HEK293 (cell line): ENCODE results near the gene HBG2.

Source experiments
- CTCF ChIA-PET: fragments of 350-600 bp; formaldehyde crosslinking; extraction: SDS; loops from one replicate; lab custom pipeline; 2021; ENCODE audit warnings: antibody characterized with exemption; lab: Yijun Ruan, JAX
- POLR2A ChIA-PET: fragments of 300-600 bp; formaldehyde crosslinking; extraction: SDS; loops from one replicate; lab custom pipeline; 2020; ENCODE audit warnings: antibody characterized with exemption, inconsistent platforms; lab: Yijun Ruan, JAX
- H3K27ac ChIP-seq: fragments of 200-500 bp; sonication (Bioruptor generic); 2 replicates; pipeline ENCODE4 v1.5.1; 2014; ENCODE audit warnings: low read depth, low read length, control low read depth, inconsistent platforms; ENCODE audit errors: extremely low read depth
- H3K36me3 ChIP-seq, 2 experiments: fragments of 200-500 bp in 1 of 2; sonication (Bioruptor generic) in 1 of 2; 1 replicate in 1 of 2; 2 replicates in 1 of 2; pipeline ENCODE4 v1.5.1; 2014 to 2017; ENCODE audit warnings: inconsistent platforms in 2 of 2, low read length in 2 of 2; ENCODE audit not compliant: control insufficient read depth in 2 of 2, insufficient read depth in 1 of 2
- H3K4me1 ChIP-seq: fragments of 200-500 bp; sonication (Bioruptor generic); 2 replicates; pipeline ENCODE4 v1.5.1; 2014; ENCODE audit warnings: mild to moderate bottlenecking, low read length, inconsistent platforms; ENCODE audit not compliant: control insufficient read depth, insufficient read depth
- H3K4me3 ChIP-seq: 2 replicates; pipeline ENCODE4 v1.5.1; 2011; ENCODE audit warnings: low read depth, mild to moderate bottlenecking, control low read depth, low read length, moderate library complexity
- H3K9me3 ChIP-seq: fragments of 200-500 bp; sonication (Bioruptor generic); 2 replicates; pipeline ENCODE4 v1.5.1; 2014; ENCODE audit warnings: low read depth, low read length, inconsistent platforms; ENCODE audit not compliant: control insufficient read depth, insufficient read depth
- BCL11B ChIP-seq: fragments of 450-650 bp; formaldehyde crosslinking; IDR thresholded peaks from 2 replicates; pipeline ENCODE4 v1.5.1; 2016; ENCODE audit warnings: low read depth, missing biosample characterization, missing genetic modification characterization
- KLF10 ChIP-seq: fragments of 450-650 bp; IDR thresholded peaks from 2 replicates; pipeline ENCODE4 v1.5.1; 2018; ENCODE audit warnings: missing biosample characterization, mild to moderate bottlenecking, missing genetic modification characterization
- SCRT2 ChIP-seq: fragments of 450-650 bp; formaldehyde crosslinking; IDR thresholded peaks from 2 replicates; pipeline ENCODE4 v1.5.1; 2016; ENCODE audit warnings: missing biosample characterization, missing genetic modification characterization
- YY2 ChIP-seq: fragments of 450-650 bp; formaldehyde crosslinking; IDR thresholded peaks from 2 replicates; pipeline ENCODE4 v1.5.1; 2016; ENCODE audit warnings: missing biosample characterization, missing genetic modification characterization
- ZFP3 ChIP-seq: fragments of 450-650 bp; formaldehyde crosslinking; IDR thresholded peaks from 2 replicates; pipeline ENCODE4 v1.5.1; 2016; ENCODE audit warnings: low read depth, missing biosample characterization, missing genetic modification characterization
- ZFP37 ChIP-seq: fragments of 450-650 bp; formaldehyde crosslinking; IDR thresholded peaks from 2 replicates; pipeline ENCODE4 v1.5.1; 2016; ENCODE audit warnings: missing biosample characterization, missing genetic modification characterization
- ZNF16 ChIP-seq: fragments of 450-650 bp; formaldehyde crosslinking; IDR thresholded peaks from 2 replicates; pipeline ENCODE4 v1.5.1; 2016; ENCODE audit warnings: low read depth, missing biosample characterization, missing genetic modification characterization
- ZNF19 ChIP-seq: fragments of 450-650 bp; formaldehyde crosslinking; IDR thresholded peaks from 2 replicates; pipeline ENCODE4; 2016; ENCODE audit warnings: missing biosample characterization, missing genetic modification characterization, low read depth
- ZNF202 ChIP-seq: fragments of 450-650 bp; formaldehyde crosslinking; IDR thresholded peaks from 2 replicates; pipeline ENCODE4 v1.5.1; 2016; ENCODE audit warnings: missing biosample characterization, missing genetic modification characterization, borderline replicate concordance
- ZNF610 ChIP-seq: fragments of 450-650 bp; formaldehyde crosslinking; IDR thresholded peaks from 2 replicates; pipeline ENCODE4 v1.5.1; 2016; ENCODE audit warnings: missing biosample characterization, missing genetic modification characterization, borderline replicate concordance
- ZNF626 ChIP-seq: fragments of 450-650 bp; sonication (Bioruptor Pico); formaldehyde crosslinking; IDR thresholded peaks from 2 replicates; pipeline ENCODE4 v1.5.1; 2018; ENCODE audit warnings: missing biosample characterization, missing genetic modification characterization, inconsistent platforms
- ZNF658 ChIP-seq: fragments of 450-650 bp; formaldehyde crosslinking; IDR thresholded peaks from 2 replicates; pipeline ENCODE4; 2016; ENCODE audit warnings: missing biosample characterization, missing genetic modification characterization
- TF ChIP-seq, protein P1 (sequence below): fragments of 450-650 bp; formaldehyde crosslinking; IDR thresholded peaks from 2 replicates; pipeline ENCODE4 v1.5.1; 2016; ENCODE audit warnings: missing biosample characterization, missing genetic modification characterization, borderline replicate concordance
- TF ChIP-seq, protein P2 (sequence below): fragments of 450-650 bp; formaldehyde crosslinking; IDR thresholded peaks from 2 replicates; pipeline ENCODE4 v1.5.0; 2017; ENCODE audit warnings: missing biosample characterization, missing genetic modification characterization, borderline replicate concordance
- TF ChIP-seq, protein P3 (sequence below): fragments of 450-650 bp; formaldehyde crosslinking; IDR thresholded peaks from 2 replicates; pipeline ENCODE4 v1.5.1; 2016; ENCODE audit warnings: missing biosample characterization, missing genetic modification characterization, low read depth
- TF ChIP-seq, protein P4 (sequence below): fragments of 450-650 bp; formaldehyde crosslinking; IDR thresholded peaks from 2 replicates; pipeline ENCODE4 v1.5.1; 2016; ENCODE audit warnings: missing biosample characterization, missing genetic modification characterization, low read depth
- TF ChIP-seq, protein P5 (sequence below): fragments of 450-650 bp; formaldehyde crosslinking; IDR thresholded peaks from 2 replicates; pipeline ENCODE4 v1.5.1; 2017; ENCODE audit warnings: missing biosample characterization, mild to moderate bottlenecking, missing genetic modification characterization, moderate library complexity
- TF ChIP-seq, protein P6 (sequence below): fragments of 450-650 bp; formaldehyde crosslinking; IDR thresholded peaks from 2 replicates; pipeline ENCODE4 v1.5.1; 2016; ENCODE audit warnings: missing biosample characterization, missing genetic modification characterization
- TF ChIP-seq, protein P7 (sequence below): fragments of 450-650 bp; formaldehyde crosslinking; IDR thresholded peaks from 2 replicates; pipeline ENCODE4 v1.5.1; 2016; ENCODE audit warnings: missing biosample characterization, missing genetic modification characterization

HBG2 gene

DNA sequence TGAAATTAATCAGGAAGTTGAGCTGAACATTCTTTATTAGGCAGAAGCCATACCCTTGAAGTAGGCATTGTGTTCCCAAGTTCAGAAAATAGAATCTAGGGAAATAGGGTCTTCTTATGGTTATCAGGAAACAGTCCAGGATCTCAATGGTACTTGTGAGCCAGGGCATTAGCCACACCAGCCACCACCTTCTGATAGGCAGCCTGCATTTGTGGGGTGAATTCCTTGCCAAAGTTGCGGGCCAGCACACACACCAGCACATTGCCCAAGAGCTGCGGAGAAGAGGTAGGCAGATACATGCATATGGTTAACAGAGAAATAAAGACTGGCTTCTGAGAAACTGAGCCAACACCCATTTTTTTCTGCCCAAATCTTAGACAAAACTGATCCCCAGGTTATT lies 21.8 kb downstream of the HBG2 start:
- CTCF ChIA-PET = no interaction called here
- H3K4me1 ChIP-seq = no peaks in the 10 kb centered on the region

More for the DNA sequence above, 21.8 kb downstream of the HBG2 start:
- Histone ChIP-seq H3K4me3 (no peak overlapping the region), H3K27ac (no peak overlapping the region), H3K36me3 (no peaks in the 10 kb centered on the region), H3K9me3 (no peaks in the 10 kb centered on the region)
- TF ChIP-seq ZFP3 (tag by site-specific recombination) = no peak
- no peak for TF ChIP-seq ZNF658
- TF ChIP-seq, protein P1, sequence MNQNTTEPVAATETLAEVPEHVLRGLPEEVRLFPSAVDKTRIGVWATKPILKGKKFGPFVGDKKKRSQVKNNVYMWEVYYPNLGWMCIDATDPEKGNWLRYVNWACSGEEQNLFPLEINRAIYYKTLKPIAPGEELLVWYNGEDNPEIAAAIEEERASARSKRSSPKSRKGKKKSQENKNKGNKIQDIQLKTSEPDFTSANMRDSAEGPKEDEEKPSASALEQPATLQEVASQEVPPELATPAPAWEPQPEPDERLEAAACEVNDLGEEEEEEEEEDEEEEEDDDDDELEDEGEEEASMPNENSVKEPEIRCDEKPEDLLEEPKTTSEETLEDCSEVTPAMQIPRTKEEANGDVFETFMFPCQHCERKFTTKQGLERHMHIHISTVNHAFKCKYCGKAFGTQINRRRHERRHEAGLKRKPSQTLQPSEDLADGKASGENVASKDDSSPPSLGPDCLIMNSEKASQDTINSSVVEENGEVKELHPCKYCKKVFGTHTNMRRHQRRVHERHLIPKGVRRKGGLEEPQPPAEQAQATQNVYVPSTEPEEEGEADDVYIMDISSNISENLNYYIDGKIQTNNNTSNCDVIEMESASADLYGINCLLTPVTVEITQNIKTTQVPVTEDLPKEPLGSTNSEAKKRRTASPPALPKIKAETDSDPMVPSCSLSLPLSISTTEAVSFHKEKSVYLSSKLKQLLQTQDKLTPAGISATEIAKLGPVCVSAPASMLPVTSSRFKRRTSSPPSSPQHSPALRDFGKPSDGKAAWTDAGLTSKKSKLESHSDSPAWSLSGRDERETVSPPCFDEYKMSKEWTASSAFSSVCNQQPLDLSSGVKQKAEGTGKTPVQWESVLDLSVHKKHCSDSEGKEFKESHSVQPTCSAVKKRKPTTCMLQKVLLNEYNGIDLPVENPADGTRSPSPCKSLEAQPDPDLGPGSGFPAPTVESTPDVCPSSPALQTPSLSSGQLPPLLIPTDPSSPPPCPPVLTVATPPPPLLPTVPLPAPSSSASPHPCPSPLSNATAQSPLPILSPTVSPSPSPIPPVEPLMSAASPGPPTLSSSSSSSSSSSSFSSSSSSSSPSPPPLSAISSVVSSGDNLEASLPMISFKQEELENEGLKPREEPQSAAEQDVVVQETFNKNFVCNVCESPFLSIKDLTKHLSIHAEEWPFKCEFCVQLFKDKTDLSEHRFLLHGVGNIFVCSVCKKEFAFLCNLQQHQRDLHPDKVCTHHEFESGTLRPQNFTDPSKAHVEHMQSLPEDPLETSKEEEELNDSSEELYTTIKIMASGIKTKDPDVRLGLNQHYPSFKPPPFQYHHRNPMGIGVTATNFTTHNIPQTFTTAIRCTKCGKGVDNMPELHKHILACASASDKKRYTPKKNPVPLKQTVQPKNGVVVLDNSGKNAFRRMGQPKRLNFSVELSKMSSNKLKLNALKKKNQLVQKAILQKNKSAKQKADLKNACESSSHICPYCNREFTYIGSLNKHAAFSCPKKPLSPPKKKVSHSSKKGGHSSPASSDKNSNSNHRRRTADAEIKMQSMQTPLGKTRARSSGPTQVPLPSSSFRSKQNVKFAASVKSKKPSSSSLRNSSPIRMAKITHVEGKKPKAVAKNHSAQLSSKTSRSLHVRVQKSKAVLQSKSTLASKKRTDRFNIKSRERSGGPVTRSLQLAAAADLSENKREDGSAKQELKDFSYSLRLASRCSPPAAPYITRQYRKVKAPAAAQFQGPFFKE (tag by site-specific recombination) = no peak
- no peak for TF ChIP-seq SCRT2 (tag by site-specific recombination)
- no peak for TF ChIP-seq KLF10
- TF ChIP-seq, protein P2, sequence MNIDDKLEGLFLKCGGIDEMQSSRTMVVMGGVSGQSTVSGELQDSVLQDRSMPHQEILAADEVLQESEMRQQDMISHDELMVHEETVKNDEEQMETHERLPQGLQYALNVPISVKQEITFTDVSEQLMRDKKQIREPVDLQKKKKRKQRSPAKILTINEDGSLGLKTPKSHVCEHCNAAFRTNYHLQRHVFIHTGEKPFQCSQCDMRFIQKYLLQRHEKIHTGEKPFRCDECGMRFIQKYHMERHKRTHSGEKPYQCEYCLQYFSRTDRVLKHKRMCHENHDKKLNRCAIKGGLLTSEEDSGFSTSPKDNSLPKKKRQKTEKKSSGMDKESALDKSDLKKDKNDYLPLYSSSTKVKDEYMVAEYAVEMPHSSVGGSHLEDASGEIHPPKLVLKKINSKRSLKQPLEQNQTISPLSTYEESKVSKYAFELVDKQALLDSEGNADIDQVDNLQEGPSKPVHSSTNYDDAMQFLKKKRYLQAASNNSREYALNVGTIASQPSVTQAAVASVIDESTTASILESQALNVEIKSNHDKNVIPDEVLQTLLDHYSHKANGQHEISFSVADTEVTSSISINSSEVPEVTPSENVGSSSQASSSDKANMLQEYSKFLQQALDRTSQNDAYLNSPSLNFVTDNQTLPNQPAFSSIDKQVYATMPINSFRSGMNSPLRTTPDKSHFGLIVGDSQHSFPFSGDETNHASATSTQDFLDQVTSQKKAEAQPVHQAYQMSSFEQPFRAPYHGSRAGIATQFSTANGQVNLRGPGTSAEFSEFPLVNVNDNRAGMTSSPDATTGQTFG (tag by site-specific recombination) = no peak
- TF ChIP-seq ZFP37 = no peak
- no peak for TF ChIP-seq ZNF16 (tag by site-specific recombination)
- TF ChIP-seq ZNF202 (tag by site-specific recombination) = no peak
- TF ChIP-seq ZNF19 (tag by site-specific recombination) = no peak
- no peak for TF ChIP-seq BCL11B (tag by site-specific recombination)
- TF ChIP-seq, protein P3, sequence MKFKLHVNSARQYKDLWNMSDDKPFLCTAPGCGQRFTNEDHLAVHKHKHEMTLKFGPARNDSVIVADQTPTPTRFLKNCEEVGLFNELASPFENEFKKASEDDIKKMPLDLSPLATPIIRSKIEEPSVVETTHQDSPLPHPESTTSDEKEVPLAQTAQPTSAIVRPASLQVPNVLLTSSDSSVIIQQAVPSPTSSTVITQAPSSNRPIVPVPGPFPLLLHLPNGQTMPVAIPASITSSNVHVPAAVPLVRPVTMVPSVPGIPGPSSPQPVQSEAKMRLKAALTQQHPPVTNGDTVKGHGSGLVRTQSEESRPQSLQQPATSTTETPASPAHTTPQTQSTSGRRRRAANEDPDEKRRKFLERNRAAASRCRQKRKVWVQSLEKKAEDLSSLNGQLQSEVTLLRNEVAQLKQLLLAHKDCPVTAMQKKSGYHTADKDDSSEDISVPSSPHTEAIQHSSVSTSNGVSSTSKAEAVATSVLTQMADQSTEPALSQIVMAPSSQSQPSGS = no peak
- no peak for TF ChIP-seq ZNF626
- TF ChIP-seq, protein P4, sequence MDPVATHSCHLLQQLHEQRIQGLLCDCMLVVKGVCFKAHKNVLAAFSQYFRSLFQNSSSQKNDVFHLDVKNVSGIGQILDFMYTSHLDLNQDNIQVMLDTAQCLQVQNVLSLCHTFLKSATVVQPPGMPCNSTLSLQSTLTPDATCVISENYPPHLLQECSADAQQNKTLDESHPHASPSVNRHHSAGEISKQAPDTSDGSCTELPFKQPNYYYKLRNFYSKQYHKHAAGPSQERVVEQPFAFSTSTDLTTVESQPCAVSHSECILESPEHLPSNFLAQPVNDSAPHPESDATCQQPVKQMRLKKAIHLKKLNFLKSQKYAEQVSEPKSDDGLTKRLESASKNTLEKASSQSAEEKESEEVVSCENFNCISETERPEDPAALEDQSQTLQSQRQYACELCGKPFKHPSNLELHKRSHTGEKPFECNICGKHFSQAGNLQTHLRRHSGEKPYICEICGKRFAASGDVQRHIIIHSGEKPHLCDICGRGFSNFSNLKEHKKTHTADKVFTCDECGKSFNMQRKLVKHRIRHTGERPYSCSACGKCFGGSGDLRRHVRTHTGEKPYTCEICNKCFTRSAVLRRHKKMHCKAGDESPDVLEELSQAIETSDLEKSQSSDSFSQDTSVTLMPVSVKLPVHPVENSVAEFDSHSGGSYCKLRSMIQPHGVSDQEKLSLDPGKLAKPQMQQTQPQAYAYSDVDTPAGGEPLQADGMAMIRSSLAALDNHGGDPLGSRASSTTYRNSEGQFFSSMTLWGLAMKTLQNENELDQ = no peak
- TF ChIP-seq, protein P5, sequence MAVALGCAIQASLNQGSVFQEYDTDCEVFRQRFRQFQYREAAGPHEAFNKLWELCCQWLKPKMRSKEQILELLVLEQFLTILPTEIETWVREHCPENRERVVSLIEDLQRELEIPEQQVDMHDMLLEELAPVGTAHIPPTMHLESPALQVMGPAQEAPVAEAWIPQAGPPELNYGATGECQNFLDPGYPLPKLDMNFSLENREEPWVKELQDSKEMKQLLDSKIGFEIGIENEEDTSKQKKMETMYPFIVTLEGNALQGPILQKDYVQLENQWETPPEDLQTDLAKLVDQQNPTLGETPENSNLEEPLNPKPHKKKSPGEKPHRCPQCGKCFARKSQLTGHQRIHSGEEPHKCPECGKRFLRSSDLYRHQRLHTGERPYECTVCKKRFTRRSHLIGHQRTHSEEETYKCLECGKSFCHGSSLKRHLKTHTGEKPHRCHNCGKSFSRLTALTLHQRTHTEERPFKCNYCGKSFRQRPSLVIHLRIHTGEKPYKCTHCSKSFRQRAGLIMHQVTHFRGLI (tag by site-specific recombination) = no peak
- TF ChIP-seq ZNF610 (tag by site-specific recombination) = no peak
- TF ChIP-seq, protein P6, sequence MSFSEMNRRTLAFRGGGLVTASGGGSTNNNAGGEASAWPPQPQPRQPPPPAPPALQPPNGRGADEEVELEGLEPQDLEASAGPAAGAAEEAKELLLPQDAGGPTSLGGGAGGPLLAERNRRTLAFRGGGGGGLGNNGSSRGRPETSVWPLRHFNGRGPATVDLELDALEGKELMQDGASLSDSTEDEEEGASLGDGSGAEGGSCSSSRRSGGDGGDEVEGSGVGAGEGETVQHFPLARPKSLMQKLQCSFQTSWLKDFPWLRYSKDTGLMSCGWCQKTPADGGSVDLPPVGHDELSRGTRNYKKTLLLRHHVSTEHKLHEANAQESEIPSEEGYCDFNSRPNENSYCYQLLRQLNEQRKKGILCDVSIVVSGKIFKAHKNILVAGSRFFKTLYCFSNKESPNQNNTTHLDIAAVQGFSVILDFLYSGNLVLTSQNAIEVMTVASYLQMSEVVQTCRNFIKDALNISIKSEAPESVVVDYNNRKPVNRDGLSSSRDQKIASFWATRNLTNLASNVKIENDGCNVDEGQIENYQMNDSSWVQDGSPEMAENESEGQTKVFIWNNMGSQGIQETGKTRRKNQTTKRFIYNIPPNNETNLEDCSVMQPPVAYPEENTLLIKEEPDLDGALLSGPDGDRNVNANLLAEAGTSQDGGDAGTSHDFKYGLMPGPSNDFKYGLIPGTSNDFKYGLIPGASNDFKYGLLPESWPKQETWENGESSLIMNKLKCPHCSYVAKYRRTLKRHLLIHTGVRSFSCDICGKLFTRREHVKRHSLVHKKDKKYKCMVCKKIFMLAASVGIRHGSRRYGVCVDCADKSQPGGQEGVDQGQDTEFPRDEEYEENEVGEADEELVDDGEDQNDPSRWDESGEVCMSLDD (tag by site-specific recombination) = no peak
- TF ChIP-seq YY2 (tag by site-specific recombination) = no peak
- TF ChIP-seq, protein P7, sequence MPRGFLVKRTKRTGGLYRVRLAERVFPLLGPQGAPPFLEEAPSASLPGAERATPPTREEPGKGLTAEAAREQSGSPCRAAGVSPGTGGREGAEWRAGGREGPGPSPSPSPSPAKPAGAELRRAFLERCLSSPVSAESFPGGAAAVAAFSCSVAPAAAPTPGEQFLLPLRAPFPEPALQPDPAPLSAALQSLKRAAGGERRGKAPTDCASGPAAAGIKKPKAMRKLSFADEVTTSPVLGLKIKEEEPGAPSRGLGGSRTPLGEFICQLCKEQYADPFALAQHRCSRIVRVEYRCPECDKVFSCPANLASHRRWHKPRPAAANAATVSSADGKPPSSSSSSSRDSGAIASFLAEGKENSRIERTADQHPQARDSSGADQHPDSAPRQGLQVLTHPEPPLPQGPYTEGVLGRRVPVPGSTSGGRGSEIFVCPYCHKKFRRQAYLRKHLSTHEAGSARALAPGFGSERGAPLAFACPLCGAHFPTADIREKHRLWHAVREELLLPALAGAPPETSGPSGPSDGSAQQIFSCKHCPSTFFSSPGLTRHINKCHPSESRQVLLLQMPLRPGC (tag by site-specific recombination) = no peak
- POLR2A ChIA-PET = no interaction called here
